Right renal cortex interstitium (tissue), 3 donors: ENCODE results near the gene CASKIN1. TPM values are rescaled to one million over a fixed set of nuclear protein-coding genes. Genes with fewer than 3 reads are reported as not detected.

Experiments
- DNase-seq, 3 donors: peaks; one replicate each; pipeline ENCODE4 v3.0.0-alpha.2; 2013; ENCODE audit warnings: low read depth in 3 of 3, low spot score in 2 of 3
- polyA plus RNA-seq, 3 donors: library from polyadenylated mRNA; unstranded; fragments of 120-200 nt; gene quantifications; one replicate each; pipeline ENCODE4 v1.2.1, GENCODE V29; 2013; ENCODE audit not compliant: insufficient read length in 3 of 3

CASKIN1 gene
- polyA plus RNA-seq, 3 donors: 0.92 to 1.4 (median 1.4) TPM

DNA sequence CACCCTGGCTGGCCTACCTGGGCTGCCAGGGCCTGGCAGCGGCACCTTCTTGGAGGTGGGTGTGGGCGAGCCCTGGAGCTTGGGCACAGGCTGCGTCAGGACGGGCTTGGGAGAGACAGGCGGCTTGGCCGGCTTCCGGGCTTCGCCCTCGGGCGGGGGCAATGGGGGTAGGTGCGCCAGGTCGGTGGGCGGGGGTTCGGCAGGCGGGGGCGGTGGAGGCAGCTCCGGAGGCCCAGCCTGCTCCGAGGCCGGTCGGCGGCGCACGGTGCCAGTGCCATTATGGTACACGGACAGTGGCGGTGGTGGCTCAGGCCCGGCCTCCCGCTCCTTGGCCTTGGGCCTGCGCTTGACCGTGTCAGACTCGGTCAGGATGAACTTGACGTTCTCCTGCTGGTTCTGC lies 16.8 kb downstream of the CASKIN1 start:
- DNase-seq: no peak

DNA sequence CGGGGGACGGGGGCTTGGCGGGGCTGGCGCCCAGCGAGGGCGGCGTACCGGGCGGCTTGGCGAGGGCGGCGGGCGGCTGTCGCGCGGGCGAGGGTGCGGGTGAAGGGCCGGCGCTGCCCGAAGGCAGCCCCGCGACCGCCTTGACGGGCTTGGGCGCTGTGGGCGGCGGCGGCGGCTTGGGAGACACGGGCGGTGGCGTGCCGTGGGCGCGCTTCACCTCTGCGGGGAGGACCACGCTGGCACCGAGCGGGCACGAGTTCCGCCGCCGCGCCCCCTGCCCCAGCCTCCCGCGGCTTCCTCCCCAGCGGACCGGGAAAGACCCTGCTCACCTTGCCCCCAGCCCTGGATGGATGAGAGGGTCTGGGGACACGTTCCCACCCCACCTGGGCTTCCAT lies 17.3 kb downstream of the CASKIN1 start:
- DNase-seq: no peak

DNA sequence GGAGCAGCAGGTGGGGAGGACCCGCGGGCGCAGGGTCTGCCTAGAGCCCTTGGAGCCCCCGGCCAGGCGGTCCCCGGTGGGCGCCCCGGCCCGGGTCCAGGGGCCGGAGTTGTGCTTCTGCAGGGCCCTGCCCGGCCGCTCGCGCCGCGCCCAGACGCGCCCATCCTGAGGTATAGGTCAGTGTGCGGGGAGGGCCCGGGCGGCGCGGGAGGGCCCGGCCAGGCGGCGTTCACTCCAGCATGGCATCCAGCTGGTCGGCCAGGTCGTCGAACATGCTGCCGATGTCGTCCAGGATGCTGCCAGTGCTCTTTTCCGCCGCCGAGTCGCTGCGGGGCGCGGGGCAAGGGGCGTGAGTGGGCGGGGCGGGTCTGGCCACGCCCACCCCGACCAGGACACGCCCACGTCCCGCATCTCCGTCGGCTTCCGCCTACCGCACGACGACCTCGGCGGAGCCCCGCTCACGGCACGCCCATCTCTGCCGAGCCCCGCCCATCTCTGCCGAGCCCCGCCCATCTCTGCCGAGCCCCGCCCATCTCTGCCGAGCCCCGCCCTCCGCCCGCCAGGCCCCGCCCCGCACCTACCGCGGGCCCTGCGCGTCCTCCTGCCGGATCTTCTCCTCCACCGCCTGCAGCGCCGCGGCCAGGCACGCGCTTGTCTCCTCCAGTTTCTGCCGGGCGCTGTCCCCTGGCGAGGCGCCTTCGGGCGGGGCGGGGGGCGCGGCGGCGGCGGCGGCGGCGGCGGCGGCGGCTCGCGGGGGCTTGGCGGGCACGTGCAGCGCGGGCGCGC lies 17.9 kb downstream of the CASKIN1 start:
- no peak for DNase-seq

DNA sequence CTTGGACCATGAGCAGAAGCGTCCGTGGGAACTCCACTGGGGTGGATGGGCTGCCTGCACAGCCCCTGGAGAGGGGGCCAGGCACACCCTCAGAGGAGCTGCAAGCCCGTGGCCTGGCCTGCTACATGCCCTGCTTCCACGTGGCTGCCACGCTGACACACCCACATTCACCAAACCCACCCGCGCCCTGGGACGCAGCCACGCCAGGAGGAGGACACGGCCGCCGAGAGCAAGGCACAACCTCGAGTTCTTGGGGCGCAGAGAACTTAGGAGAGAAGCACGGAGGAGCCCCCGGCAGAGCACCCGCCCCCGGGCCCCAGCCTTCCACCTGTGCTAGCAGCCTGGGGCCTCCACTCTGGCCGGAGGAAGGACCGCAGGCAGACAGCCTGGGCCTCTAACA lies 18.8 kb downstream of the CASKIN1 start:
- no peak for DNase-seq

DNA sequence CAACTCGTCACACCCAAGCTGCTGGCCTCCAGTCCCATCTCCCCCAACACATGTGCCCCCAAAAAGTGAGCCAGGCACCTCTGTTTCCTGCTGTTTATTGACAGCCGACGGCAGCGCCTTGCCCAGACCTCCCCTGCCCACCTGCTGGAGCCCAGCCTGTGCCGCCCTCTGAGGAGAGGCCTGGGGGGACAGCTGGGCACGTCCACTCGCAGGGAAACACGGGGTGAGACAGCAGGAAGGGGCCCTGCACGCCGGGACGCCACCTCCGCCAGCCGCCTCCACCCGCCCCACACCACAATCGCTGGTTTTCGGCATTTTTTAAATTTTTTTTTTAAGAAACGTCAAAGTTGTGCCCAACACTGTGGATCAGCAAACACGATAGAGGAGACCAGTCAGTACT lies 19.3 kb downstream of the CASKIN1 start:
- no peak for DNase-seq

DNA sequence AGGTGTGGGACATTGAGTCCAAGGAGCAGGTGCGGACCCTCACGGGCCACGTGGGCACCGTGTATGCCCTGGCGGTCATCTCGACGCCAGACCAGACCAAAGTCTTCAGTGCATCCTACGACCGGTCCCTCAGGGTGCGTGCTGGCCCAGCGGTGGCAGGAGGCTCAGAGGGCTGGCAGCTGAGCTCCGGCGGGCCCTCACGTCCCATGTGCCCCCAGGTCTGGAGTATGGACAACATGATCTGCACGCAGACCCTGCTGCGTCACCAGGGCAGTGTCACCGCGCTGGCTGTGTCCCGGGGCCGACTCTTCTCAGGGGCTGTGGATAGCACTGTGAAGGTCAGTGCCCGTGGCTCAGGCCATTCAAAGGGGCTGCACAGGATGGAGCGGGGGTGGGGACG lies 20.4 kb downstream of the CASKIN1 start:
- no peak for DNase-seq

DNA sequence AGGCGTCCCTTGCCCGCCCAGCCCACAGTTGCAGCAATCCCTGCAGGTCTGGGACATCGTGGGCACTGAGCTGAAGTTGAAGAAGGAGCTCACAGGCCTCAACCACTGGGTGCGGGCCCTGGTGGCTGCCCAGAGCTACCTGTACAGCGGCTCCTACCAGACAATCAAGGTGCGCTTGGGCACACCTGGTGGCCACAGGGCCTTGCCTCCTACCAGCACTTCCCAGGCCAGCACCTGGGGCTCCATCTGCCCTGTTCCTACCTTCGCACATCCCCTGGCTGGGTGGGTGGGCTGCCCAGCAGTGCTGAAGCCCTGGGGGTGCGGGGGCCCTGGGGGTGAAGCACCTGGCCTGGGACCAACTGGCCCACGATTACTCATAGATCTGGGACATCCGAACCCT lies 21.0 kb downstream of the CASKIN1 start:
- DNase-seq: no peak

DNA sequence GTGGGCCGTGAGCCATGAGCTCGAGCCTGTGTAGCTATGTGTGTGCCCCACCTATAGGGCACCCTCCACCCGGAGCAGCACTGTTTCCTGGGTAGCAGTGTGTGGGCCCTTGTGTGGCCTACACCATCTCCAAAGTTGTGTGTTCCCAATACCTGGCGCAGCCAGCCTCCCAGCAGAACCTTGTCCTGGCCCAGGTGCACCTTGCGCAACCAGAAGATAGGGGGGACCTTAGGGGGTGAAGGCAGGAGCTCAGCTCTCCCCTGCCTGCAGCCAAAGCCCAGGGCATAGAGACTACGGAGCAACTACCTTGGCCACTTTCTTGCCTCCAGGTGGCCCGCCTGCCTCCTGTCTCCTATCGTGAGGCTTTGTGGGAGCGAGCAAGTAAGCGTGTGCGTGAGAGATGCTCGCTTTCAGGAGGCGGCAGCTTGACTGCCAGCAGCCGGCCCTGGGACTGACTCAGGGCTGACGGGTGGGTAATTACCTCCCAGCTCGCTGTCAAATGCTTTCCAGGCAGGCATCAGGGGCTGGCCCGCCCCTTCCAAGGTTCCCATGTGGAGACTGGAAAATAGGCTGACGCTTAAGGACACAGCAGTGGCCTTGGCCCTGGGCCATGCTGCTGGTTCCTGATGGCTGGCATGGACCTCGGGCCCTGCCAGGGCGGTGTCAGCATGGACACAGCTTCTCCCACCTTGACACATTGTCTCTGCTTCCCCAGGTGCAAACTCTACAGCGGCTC lies 21.8 kb downstream of the CASKIN1 start:
- no peak for DNase-seq

DNA sequence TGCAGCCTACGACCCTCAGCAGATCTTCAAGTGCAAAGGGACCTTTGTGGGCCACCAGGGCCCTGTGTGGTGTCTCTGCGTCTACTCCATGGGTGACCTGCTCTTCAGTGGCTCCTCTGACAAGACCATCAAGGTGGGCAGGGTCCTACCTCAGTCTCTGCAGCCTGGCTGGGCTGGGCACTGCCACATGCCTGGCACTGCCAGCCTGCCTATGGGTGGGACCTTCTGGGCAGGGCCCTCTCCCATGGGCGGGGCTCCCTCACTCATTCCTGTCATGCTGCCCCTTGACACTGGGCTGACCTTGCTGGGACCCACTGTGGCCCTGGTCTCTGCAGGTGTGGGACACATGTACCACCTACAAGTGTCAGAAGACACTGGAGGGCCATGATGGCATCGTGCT lies 22.5 kb downstream of the CASKIN1 start:
- DNase-seq: no peak

DNA sequence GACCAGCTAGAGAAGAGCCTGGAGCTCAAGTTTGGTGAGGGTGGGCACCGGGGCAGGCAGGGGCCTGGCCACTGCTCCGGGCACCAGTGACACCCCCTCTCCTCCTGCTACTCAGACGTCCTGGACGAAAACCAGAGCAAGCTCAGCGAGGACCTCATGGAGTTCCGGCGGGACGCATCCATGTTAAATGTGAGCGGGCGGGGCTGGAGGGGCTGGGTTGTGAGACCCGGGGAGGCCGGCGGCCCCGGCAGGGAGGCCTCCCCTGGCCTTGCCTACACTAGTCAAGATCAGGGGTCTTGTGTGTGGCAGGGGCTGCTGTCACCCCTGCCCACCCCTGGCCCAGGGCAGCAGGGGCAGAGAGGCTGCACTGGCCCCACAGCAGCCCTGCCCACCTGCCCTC lies 23.0 kb downstream of the CASKIN1 start:
- no peak for DNase-seq

DNA sequence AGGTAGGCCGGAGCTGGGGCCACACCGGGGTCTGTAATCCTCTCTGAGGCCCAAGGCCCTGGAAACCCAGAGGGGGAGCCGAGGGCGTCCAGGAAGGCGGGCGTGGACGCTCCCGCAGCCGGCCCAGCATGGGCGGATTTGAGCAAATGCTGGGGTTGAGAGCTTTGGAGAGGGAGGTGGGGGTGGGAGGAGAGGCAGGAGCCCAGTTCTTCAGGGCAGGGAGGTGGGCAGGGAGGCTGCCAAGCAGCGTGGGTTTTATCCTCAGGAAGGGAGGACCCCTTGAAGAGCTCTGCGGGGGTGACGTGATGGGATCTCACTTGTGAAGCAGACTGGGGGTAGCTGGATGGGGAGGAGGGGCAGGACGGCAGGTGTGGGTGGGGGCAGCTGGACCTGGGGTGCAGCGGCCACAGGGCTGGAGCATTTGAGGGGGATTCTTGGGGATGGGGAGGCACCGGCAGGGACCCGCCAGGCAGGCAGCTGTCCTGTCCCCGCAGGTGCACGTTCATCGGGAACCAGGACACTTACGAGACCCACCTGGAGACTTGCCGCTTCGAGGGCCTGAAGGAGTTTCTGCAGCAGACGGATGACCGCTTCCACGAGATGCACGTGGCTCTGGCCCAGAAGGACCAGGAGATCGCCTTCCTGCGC lies 23.6 kb downstream of the CASKIN1 start:
- no peak for DNase-seq

DNA sequence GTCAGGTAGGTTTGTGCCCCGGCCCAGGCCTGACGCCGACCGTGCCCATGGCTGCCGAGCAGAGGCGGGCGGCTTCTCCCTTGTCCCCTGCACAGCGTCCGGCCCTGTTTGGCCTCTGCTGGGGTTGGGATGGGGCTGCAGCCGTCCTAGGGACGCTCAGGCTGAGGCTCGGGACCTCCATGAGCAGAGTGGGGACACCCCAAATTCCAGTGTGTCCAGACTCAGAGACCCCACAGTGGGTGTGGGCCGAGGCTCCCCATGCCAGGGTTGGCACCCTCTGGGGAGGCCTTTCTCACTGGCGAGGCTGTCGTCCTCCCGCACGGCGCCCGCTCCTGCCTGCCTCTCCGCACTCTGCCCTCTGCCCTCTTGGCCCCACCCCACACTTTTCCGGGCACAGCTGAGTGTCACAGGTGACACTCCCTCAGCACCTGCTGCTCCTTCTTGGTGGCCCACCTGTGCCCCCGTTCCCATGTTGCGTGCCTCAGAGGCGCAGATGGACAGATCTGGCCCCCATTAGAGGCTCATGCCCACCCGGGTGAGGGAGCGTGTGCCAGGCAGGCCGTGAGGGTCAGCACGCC lies 24.7 kb downstream of the CASKIN1 start:
- no peak for DNase-seq

DNA sequence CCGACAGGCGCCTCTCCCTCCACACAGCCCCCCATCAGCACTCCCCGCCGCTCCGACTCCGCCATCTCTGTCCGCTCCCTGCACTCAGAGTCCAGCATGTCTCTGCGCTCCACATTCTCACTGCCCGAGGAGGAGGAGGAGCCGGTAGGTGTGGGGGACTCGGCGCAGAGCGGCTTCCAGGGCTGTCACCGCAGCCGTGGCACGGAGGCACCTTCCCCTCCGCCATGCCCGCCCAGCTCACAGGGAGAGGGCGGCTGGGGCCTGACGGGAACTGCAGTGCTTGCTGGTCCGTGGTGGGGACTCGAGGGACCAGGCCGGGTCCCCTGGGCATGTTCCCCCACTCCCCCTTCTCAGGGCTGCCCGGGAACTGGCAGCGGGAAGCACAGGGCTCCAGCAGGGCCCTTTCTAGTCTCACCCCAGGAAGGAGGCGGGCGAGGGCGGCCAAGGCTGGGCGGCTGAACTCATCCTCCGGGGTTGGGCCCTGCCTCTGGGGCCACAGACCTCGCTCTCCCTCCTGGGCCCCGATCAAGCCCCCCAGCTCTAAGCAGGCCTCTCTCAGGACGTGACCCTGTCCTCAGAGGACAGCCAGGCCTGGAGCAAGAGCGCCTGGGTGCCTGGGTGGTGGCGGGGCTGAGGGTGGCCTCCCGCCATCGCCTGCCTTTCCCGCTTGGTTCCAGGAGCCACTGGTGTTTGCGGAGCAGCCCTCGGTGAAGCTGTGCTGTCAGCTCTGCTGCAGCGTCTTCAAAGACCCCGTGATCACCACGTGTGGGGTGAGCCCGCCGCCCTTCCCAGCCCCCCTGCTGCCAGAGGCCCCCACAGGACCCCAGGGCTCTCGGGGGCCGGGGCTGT lies 25.6 kb downstream of the CASKIN1 start:
- DNase-seq: no peak

DNA sequence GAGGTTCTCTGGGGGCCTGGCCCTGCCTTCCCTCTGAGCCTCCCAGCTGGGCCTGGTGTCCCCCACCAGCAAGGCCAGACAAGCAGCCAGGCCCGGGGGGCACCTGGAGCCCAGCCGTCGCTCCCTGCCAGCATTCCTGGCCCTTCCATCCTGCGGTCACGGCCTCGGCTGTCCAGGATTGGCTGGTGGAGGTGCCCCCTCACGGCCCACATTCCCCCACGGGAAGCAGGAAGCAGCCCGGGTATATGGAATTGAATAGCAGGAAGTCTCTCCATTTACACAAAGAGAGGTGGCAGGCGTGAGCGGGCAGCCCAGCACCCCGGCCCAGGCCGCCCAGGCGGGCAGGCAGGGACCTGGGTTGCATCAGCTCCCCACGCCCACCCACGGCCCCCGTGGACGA lies 26.3 kb downstream of the CASKIN1 start:
- no peak for DNase-seq

DNA sequence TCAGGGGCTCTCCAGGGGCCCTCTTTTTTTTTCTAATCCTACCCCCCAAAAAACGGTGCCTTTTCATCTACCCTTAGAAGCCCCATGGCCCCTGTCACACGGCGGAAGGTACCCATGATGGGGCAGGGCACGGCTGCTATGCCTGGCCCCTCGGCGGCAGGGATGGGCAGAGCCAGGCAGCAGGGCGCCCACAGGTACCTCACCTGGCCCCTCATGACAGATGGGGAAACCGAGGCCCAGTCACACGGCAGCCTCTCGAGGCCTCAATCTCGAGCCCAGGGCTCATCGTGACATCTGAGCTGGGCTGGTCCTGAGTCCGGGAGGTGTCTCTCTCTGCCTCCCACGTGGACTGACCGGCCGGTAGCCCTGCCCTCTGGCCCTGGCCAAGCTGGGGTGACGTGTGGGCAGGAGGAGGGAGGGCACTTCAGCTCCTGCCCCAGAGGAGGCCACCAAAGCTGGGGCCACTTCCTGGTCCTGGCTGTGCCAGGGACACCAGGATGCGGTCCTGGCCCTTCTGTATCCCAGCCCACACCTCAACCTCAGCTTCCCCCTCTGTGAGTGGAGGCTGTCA lies 29.3 kb downstream of the CASKIN1 start:
- no peak for DNase-seq

DNA sequence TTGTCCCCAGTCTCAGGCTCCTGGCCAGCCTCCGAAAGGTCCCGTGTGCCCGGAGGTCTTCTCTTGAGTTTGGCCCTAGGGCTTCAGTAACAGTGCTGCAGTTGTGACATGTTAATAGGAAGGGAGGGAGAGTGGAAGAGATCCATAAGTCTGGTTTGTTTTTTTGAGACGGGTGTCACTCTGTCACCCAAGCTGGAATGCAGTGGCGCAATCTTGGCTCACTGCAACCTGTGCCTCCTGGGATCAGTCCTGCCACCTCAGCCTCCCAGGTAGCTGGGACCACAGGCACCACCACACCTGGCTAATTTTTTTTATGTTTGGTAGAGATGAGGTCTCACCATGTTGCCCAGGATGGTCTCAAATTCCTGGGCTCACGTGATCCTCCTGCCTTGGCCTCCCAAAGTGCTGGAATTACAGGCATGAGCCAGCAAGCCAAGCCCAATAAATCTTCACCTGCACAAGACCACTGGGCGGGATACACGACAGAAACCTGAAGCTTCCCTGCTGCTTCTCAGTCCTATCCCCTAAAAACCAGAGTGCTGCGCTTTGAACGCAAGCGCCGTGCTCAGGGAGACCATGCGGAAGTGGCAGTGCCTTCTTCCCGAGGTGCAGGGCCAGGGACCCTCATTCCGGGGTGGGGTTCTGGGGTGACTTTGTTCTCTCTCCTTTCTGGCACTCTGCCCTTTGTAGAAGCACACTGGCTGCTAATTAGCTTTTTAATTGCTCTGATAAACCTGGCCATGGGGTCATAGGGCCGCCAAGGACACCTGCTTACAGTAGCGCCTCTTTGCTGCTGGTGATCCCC lies 29.9 kb downstream of the CASKIN1 start:
- no peak for DNase-seq

DNA sequence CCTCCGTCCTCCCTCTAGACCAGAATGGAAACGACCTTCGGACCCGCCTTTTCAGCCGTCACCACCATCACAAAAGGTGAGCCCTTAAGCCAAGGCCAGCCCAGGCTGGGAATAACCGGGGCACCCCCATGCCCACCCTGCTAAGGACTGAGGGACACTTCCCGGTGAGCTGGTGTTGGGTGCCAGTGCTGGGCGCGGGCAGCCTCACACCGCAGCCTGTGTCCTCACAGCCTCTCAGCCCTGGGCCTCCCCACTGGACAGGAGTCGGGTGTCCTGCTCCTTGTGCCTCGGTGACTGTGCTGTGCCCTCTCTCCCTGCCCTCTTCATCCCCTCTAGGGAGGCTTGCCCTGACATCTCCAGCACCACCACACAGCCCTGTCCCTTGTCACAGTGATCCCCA lies 30.5 kb downstream of the CASKIN1 start:
- no peak for DNase-seq

DNA sequence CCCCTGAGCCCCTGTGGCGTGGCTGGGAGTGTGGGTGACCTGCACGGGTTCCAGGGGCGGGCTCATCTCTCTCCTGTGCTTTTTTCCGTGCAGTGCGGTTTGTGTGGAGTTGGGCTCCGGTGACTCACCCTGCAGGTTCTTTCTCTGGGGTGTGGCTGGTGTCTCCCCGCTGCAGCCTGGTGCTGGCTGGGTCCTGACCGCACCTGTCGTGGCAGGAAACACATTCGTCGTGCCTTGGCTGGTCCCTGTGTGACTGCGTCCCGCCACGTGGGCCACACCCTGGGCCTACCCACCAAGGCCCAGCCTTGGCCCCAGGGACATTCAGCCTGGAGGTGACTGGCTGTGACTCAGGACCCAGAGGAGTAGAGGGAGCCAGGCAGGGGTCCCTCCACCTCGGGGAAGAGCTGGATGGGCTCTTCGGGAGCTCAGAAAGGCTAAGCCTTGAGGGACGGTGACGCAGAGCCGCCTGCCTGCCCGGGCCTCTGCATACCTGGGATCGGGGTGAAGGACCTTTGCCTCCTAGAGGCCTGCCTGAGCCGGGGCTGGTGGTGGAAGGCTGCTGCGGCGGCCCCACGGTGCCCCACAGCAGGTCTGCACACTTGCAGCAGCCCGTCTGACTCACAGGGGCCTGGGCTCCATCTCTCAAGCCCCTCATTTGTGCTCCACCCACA lies 33.1 kb downstream of the CASKIN1 start:
- DNase-seq: no peak

DNA sequence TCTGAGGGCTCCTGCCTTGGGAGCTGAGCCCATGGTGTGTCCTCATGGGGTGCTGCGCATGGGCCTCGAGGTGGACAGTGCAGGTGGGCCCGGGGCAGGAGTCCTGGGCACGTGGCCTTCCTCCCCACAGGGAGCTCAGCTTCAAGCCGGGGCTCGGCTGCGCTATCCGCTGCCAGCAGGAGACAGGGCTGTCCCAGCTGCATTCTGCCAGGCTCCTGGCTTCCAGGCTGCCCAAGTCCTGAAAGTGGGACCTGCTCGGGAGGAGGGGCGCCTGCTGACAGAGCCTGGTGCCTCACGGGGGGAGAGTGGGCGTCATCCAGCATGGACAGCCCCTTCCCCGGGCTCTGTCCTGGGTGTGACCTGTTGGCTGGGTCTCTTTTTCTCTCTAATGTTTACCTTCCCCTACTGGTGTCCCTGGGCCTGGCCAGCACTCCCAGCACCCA lies 33.7 kb downstream of the CASKIN1 start:
- no peak for DNase-seq
